Measurements from ENCODE around the gene ARMC7.
"Not testable (repeated sequence)": the region's sequence is repeated elsewhere in the genome, so short reads cannot be mapped to it uniquely, and the experiment has no call there.

The ARMC7 gene

DNA sequence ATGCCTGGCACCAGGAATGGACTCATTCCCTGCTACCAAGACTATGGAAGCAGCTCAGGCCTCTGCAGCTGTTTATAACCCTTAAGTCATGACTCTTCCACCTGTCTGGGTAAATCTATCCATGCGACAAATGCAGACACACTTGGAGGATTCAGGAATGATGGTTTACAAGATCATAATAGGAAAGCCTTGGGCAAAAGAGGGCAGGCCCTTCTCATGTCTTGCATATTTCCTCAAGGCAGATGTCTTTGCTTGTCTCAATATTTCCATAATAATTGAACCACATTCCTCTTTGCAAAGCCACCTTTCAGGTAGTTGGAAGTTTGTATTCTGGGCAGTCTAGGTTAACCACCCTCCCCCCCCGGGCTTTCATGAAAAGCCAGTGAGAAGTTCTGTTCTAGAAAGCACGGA is 45.4 kb downstream of the ARMC7 start:
- no peak for DNase-seq

DNA sequence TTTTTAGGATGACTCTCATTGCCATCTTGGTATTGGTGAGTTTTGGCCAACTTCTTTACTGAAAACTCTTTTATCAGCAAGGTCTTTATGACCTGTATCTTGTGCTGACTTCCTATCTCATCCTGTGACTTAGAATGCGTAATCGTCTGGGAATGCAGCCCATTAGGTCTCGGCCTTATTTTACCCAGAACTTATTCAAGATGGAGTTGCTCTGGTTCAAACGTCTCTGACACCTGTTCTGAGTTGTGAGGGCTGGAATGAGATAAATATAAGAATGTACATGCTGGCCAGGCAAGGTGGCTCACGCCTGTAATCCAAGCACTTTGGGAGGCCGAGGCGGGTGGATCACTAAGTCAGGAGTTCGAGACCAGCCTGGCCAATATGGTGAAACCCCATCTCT is 48.7 kb downstream of the ARMC7 start:
- DNase-seq = not testable (repeated sequence)

DNA sequence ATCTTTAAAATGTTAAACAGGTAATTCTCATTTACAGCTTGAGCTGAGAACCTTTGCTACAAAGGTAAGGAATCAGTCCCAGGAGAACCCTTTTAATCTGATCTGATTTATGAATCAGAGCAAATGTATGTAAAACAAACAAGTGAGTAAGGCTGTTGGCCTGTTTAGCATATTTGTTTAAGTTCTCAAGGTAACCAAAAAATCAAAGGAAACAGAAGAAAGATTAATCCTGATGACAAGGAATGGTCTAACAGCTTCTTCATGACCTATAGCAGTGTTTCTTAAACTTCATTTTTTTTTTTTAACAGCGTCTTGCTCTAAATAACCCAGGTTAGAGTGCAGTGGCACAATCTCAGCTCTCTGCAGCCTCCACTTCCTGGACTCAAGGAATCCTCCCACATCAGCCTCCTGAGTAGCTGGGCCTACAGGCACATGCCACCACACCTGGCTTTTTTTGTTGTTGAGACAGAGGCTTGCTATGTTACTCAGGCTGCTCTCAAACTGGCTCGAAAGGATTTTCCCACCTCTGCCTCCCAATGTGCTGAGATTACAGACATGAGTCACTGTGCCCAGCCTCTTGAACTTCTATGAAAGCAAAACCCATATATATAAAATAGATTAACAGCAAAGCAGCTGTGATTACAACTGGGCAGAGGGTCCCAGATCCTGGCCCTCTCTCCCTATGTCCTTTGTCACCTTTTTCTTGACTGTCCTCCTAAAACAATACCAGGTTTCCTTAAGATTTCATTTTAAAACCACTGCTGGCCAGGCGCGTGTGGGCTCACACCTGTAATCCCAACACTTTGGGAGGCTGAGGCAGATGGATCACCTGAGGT is 49.6 kb downstream of the ARMC7 start:
- DNase-seq = no peak

DNA sequence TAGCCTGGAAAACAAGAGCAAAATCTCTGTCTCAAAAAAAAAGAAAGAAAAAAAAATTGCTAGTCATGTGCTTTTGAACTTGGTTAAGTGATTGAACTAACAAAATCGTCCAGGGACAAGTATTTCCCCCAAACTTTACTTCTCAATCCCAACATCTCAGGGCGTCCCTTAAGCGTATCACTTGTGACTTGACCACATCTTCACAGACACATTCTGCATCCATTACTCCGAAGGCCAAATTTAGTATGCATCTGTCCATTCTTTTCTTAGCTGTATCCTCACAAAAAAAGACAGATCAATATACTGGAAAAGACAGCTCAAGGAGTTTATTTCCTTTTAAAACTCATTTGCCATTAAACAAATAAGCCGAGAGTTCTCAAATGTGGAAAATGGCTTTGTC is 50.4 kb downstream of the ARMC7 start:
- DNase-seq = no peak

DNA sequence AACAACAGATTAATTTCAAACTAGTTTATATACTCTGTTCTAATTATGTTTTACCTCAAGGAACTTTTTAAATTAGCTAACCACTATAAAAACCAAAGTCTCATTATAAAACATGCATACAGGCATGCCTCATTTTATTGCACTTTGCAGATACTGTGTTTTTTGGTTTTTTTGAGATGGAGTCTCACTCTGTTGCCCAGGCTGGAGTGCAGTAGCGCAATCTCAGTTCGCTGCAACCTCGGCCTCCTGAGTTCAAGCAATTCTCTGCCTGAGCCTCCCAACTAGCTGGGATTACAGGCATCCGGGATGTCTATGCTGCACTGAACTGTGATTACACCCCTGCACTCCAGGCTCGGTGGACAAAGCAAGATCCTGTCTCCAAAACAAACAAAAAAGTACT is 53.3 kb downstream of the ARMC7 start:
- DNase-seq = no peak

DNA sequence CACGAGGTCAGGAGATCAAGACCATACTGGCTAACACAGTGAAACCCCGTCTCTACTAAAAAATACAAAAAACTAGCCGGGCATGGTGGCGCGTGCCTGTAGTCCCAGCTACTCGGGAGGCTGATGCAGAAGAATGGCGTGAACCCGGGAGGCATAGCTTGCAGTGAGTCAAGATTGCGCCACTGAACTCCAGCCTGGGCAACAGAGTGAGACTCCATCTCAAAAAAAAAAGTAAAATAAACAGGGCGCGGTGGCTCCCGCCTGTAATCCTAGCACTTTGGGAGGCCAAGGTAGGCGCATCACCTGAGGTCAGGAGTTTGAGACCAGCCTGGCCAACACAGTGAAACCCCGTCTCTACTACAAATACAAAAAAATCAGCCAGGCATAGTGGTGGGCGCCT is 54.8 kb downstream of the ARMC7 start:
- not testable (repeated sequence) for DNase-seq

DNA sequence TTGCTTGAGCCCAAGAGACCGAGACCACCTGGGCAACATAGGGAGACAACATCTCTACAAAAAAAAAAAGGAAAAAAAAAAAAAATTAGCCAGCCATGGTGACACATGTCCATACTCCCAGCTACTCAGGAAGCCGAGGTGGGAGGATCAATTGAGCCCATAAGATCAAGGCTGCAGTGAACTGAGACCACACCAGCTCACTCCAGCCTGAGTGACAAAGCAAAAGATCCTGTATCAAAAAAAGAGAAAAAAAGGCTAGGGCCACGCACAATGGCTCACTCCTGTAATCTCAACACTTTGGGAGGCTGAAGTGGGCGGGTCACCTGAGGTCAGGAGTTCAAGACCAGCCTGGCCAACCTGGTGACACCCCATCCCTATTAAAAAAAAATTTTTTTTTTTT is 59.2 kb downstream of the ARMC7 start:
- DNase-seq = no peak

DNA sequence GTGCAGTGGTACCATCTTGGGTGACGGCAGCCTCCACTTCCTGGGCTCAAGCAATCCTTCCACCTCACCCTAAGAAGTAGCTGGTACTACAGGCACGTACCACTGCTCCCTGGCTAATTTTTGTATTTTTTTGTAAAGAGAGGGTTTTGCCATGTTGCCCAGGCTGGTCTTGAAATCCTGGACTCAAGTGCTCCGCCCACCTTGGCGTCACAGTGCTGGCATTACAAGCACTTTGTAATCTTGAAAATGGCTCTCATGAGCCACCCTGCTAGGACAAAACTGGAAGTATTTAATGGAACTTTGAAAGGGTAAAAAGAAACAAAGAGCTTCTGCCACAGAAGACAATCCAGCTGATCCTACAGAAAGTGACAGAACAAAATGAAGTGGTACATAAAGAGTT is 63.8 kb downstream of the ARMC7 start:
- DNase-seq = no peak

DNA sequence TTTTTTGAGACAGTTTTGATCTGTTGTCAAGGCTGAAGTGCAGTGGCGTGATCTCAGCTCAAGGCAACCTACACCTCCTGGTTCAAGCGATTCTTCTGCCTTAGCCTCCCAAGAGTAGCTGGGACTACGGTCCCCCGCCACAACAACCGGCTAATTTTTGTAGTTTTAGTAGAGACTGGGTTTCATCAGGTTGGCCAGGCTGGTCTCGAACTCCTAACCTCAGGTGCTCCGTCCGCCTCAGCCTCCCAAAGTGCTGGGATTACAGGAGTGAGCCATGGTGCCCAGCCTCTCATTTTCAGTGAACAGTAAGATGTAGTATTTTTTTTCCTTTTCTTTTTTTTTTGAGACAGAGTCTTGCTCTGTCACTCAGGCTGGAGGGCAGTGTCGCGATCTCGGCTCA is 65.2 kb downstream of the ARMC7 start:
- DNase-seq = no peak

DNA sequence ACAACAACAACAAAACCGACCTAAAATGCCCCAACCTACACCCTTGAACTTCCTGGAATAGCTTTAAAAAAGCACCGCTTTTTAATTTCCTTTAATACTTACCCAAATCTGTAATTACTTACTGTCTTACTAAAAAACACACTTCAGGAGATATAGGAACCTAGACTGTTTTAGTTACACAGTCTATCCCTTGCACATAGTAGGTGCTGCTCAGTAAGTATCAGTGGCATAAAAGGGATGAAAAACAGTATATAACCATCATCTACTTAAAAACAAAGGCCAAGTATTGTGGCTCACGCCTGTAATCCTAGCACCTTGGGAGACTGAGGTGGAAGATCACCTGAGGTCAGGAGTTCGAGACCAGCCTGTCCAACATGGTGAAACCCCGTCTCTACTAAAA is 66.9 kb downstream of the ARMC7 start:
- no peak for DNase-seq

DNA sequence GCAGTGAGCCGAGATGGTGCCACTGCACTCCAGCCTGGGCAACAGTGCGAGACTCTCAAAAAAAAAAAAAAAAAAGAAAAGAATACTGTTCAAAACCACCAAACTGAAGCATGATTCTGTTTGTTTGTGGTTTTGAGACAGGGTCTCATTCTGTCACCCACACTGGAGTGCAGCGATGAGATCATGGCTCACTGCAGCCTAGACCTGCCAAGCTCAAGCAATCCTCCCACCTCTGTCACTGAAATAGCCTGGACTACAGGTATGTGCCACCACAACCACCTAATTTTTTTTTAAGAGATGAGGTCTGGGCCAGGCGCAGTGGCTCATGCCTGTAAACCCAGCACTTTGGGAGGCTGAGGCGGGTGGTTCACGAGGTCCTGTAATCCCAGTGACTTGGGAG is 68.7 kb downstream of the ARMC7 start:
- DNase-seq = no peak
